Cardiac septum (tissue), 1 donor: Measurements from ENCODE around the gene GLMN. TPM values are rescaled to one million over a fixed set of nuclear protein-coding genes. Genes with fewer than 3 reads are reported as not detected.

Experiments
- DNase-seq: peaks from one replicate; pipeline ENCODE4 v3.0.0-alpha.2; 2020; ENCODE audit warnings: low spot score
- intact Hi-C: fragments of 100-400 bp; cut with DNase I; formaldehyde crosslinking; loops from one replicate; pipeline ENCODE4 v1.14.0; 2022
- total RNA-seq: library from RNA; stranded (reverse); fragmentation: NEBNext Ultra II Directional; extraction: Animal tissue kit (Norgen Biotek cat#: 25700); gene quantifications from one replicate; pipeline ENCODE4 v1.2.1, GENCODE V29; 2021
- donor health status: DM: no; HTN: no; CAD: no.

Gene GLMN
- total RNA-seq, 1 donor from 2014 or later = 5.8 TPM

GRCh38 chr1:92210701-92211100, 88.1 kb downstream of the GLMN start:
- no peak for DNase-seq
- intact Hi-C loops = no loop called here

GRCh38 chr1:92203105-92203504, 95.7 kb downstream of the GLMN start:
- intact Hi-C loops = no loop called here
- no peak for DNase-seq

DNA sequence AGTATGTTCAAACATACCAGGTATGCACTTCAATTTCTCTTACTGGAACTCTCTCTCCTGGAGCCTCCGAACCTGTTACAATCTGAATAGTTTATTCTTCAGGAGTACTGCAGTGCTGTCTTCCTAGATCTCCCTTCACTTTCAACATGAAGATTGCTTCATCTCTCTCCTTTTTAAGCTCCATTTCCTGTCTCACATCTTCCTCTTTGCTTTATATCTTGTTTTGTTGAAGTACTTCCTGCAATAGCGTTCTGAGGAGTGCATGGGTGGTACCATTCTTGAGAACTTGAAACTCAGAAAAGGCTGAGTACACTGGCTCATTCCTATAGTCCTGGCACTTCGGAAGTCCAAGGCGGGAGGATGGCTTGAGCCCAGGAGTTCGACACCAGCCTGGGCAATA, 96.8 kb downstream of the GLMN start:
- intact Hi-C loops = no loop called here
- no peak for DNase-seq

Other genes starting within 250 kb of the GLMN start
- not detected for gene SETSIP, start 223.6 kb downstream of the GLMN start, total RNA-seq
- gene BTBD8, start 218.6 kb downstream of the GLMN start, total RNA-seq = 4.5 TPM
- not detected for gene C1orf146, start 81.1 kb downstream of the GLMN start, total RNA-seq
- 22.1 TPM for gene RPAP2, start 72 bp upstream of the GLMN start, total RNA-seq
- 0.19 TPM for gene GFI1, start 187.9 kb upstream of the GLMN start, total RNA-seq